T47D (cell line): ENCODE data around the gene TRHDE.

Experiments
- DNase-seq, 2 experiments: peaks; one replicate each; pipeline versions ENCODE4 v3.0.0 to v3.0.0-alpha.2; 2011 to 2012; ENCODE audit warnings: low read depth in 1 of 2, low spot score in 1 of 2
- JUND ChIP-seq: IDR thresholded peaks from 2 replicates; pipeline ENCODE4 v1.6.1; 2012; ENCODE audit warnings: low read depth
- in situ Hi-C: cut with HindIII; loops from 2 replicates; pipeline ENCODE4 v1.10.0; 2016; ENCODE audit warnings: low sequenced_read_pairs, low pct_unique_long_range_greater_than_20kb

TRHDE gene, protein sequence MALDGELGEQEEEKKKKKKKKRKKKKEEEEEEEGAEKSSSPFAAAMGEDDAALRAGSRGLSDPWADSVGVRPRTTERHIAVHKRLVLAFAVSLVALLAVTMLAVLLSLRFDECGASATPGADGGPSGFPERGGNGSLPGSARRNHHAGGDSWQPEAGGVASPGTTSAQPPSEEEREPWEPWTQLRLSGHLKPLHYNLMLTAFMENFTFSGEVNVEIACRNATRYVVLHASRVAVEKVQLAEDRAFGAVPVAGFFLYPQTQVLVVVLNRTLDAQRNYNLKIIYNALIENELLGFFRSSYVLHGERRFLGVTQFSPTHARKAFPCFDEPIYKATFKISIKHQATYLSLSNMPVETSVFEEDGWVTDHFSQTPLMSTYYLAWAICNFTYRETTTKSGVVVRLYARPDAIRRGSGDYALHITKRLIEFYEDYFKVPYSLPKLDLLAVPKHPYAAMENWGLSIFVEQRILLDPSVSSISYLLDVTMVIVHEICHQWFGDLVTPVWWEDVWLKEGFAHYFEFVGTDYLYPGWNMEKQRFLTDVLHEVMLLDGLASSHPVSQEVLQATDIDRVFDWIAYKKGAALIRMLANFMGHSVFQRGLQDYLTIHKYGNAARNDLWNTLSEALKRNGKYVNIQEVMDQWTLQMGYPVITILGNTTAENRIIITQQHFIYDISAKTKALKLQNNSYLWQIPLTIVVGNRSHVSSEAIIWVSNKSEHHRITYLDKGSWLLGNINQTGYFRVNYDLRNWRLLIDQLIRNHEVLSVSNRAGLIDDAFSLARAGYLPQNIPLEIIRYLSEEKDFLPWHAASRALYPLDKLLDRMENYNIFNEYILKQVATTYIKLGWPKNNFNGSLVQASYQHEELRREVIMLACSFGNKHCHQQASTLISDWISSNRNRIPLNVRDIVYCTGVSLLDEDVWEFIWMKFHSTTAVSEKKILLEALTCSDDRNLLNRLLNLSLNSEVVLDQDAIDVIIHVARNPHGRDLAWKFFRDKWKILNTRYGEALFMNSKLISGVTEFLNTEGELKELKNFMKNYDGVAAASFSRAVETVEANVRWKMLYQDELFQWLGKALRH

DNA sequence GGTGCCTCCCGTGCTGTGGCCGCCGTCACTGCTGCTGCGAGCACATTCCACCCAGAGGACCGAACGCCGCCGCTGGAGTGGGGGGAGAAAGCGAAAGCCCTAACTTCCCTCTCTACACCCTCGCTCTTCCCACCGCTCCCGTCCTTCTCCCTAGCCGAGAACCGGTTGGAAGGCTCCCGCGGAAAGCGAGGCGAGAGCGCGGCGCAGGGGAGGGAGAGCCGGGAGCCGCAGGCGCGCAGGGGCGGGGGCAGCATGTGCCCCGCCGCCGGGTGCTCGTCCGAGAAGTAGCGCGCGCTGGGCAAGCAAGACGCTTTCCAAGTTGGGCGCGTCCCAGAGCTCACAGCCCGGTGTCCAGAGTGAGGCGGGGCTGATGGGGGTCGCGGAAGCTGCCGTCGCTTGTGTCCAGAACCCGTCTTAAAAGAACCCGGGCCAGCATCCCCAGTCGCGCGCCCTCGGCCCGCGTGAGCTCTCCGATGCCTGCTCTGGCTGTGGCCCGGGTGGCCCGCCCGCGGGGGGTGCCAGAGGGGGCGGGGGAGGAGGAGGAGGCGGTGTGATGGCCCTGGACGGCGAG, at the start of gene TRHDE:
Gene TRHDE (plus strand): TSS at position 280 of the 571 bp plus-strand sequence. CDS start 274 bp downstream, at position 554.
- no peak for DNase-seq
- in situ Hi-C loops, result no loop called here
- no peak for TF ChIP-seq JUND

DNA sequence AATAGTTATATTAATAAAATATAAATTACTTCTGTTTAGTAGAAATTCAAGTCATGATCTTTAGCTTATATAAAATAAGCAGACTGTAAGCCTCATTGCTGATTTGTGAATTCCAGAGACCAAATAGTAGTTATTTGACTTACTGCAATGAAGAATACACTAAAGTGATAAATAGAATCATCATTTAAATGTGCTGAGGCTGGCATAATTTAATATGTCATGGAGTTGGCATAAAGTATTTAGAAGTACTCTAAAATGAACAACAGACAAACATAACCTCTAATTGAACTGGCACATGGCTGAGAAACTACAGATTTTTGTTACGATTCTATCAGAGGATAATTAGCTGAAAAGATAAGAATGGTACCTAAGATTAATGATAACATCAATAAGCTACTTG, 45.7 kb upstream of the TRHDE start:
- DNase-seq, result no peak
- no peak for TF ChIP-seq JUND
- in situ Hi-C loops, result no loop called here

DNA sequence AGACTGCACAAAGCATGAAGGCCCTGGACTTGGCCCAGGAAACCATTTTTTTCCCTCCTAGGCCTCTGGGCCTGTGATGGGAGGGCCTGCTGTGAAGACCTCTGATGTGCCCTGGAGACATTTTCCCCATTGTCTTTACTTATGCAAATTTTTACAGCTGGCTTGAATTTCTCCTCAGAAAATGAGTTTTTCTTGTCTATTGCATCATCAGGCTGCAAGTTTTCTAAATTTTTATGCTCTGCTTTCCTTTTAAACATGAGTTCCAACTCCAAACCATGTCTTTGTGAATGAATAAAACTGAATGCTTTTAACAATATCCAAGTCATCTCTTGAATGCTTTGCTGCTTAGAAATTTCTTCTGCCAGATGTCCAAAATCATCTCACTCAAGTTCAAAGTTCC, 43.7 kb upstream of the TRHDE start:
- no peak for DNase-seq
- in situ Hi-C loops, result no loop called here
- no peak for TF ChIP-seq JUND

DNA sequence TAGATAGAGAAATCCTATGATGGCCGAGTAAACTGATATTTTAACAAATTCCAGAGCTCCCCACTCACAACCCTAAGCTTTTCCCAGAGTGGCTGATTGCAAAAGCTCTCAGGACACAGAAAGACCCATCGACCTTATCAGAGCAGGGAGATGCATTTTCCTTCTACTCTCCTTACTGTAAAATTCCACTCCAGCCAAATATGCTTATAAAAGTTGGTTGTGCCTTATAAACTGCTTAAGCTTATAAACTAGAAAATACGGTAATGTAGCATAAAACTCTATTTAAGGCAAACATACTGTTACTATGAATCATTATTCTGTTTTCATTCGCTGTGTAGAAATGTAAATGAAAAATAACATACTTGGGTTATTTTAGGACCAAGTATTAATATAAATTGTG, 41.6 kb upstream of the TRHDE start:
- DNase-seq, result no peak
- in situ Hi-C loops, result no loop called here
- no peak for TF ChIP-seq JUND

DNA sequence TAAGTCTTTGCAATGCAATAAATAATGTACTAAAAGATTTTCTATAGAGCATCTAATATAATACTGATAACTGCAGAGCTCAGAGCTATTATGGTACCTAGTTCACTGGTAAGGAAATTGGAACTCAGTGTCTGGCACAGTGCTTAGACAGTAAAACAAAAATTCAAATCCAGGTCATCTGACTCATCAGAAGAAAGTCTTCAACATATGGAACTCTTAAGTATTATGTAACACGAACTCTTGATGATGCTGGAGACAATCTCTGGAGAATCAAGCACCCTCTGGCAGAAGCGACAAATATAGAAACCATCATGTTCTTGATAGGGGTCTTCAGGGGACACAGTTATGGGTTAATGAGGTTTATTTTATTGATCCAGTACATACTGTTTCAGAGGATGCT, 37.3 kb upstream of the TRHDE start:
- DNase-seq, result no peak
- in situ Hi-C loops, result no loop called here
- no peak for TF ChIP-seq JUND

DNA sequence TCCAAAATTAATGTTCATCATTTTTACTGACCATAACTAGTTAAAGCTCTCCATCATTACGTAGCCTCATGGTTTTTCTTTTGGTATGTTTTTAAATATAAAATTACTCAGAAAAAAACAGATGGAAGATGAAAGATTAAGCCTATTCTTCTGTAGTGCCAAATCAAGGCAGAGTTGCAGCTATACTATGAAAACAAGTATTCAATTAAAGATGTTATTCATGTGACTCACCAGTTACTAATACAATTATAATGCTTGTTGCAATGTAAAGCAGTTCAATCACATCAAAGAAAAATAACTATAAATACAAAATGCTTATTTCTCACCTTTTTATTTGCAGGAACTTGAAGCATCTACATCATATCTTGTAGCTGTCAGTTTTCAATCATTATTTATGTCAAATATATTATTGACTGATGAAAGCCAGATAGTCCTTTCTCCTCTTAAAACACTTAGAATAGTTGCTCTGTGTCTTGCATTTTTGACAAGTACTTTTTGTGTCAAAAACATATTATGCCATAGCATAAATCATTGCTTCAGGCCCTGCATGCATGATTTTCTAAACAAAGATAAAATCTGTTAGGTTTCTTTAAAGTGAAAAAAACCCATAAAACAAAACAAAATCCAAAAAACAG, 36.0 kb upstream of the TRHDE start:
- TF ChIP-seq JUND, result no peak
- DNase-seq, result no peak
- in situ Hi-C loops, result no loop called here

DNA sequence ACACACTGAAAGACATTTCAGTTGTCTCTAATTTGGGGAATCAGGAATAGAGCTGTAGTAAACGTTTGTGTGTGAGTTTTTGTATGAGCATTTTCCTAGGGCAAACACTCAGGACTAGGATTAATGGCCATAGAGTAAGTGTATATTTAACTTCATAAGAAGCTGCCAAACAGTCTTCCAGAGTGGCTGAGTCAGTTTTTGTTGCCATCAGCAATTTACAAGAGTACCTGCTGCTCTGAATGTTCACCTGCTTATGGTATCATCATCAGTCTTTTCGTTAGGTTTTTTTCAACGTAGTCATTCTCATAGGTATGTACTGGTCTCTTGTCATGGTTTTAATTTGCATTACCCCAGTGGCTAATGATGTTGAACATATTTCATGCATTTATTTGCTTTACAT, 30.6 kb upstream of the TRHDE start:
- TF ChIP-seq JUND, result no peak
- DNase-seq, result peak in 1 of 2 experiments; percentile 8
- in situ Hi-C loops, result no loop called here

DNA sequence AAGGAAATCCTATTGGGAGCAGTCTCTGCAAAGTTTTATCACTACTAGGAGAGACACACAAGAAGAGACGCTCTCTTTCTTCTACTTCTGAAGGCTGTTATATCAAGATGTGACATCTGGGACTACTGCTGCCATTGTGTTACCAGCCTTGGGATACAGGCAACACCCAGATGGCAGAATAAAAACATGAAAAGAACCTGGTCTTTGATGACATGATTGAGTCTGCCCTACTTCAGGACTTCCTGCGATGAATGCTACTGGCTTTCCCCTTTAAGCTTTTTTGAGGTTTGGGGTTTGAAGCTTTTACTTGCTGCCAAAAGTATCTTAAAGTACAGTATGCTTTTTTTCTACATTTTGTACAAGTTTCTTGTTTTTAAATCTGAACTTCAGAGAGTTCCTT, 29.2 kb upstream of the TRHDE start:
- no peak for DNase-seq
- no peak for TF ChIP-seq JUND
- in situ Hi-C loops, result no loop called here

DNA sequence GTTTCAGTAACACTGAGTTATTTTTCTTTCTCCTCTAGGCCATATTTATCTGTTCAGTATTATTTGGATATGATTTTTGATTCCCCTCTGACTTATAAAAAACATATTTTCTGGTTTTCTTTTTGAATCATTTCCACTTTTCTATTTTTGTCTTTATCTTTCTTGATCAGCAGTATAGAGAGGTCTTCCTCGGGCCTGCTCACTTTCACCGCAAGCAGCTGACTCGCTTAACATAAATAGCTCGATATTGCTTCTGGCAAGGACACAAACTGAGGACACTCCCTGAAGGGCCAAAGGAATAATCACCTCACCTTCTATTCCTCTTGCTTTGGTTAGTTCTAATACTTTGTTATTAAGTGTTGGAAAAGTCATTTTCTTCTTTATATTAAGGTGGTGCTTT, 25.8 kb upstream of the TRHDE start:
- no peak for DNase-seq

DNA sequence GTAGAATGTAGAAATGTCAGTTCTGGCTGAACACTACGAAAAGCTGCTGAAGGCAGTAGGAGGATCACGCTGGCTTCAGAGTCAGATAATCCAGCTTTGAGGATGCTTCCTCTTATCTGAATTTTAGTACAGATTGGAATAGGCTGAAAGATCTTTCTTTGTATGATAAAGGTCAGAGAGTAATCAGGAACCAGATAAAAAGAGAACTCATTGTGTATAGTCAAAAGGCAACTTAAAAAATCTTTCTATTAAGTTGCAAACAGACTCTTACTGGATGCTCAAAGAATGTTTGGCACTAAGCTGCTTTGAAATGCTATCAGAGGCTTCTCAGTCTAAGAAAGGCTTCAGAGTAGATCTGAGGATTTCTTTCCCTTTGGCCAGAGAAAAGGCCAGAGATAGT, 21.8 kb upstream of the TRHDE start:
- no peak for TF ChIP-seq JUND
- no peak for DNase-seq
- in situ Hi-C loops, result no loop called here

More for the DNA sequence above, 25.8 kb upstream of the TRHDE start:
- no peak for TF ChIP-seq JUND
- in situ Hi-C loops, result no loop called here

DNA sequence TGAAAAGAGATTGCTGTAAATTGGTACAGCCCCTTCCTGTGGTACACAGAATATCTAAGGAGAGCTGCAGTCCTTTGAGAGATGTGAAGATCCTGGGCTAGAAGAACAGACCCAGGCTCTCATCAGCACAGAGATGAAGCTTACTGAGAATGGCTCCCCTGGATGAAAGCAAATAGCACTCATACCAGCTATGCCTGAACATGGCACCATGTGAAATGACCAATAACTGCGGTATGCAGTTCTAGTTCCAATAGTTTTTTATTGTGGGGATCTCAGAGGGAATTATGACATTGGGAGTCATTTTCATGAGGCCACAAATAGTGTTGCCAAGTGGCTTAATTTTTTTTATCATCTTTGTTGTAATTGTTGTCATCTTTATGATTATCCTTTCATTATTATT, 15.4 kb upstream of the TRHDE start:
- DNase-seq, result no peak
- in situ Hi-C loops, result no loop called here
- TF ChIP-seq JUND, result no peak

DNA sequence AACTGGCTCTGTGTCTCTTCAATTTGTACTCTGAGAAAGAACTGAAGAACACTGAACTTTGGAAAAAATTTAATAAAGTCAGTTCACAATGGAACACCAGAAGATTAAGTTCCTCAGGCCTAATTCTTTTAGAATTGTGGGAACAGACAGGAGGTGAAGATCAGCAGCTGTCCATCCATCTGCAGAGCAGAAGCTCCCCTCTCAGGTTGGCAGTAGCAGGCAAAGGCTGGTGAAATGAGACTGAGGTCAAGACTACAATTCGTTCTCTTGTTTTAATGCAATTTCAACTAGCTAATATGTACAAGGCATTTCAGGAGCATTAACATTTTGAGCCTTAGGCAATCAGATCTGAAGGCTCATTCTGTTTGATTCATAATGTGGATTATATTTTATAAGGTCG, 10.3 kb upstream of the TRHDE start:
- DNase-seq, result no peak
- in situ Hi-C loops, result no loop called here
- no peak for TF ChIP-seq JUND
